KMS-11 (cell line): Measurements from ENCODE around the gene ZBED5.
"Not testable (repeated sequence)": the region's sequence is repeated elsewhere in the genome, so short reads cannot be mapped to it uniquely, and the experiment has no call there.

Experiments
- H2AFZ ChIP-seq: fragments of 200-600 bp; sonication (generic); 2 replicates; pipeline ENCODE4 v1.6.1; 2016; ENCODE audit warnings: antibody characterized with exemption, mixed run types, low read depth
- H3K27ac ChIP-seq: fragments of 200-600 bp; sonication (generic); 2 replicates; pipeline ENCODE4 v1.6.1; 2016; ENCODE audit warnings: mild to moderate bottlenecking, mixed run types
- H3K27me3 ChIP-seq: fragments of 200-600 bp; sonication (generic); 2 replicates; pipeline ENCODE4 v1.6.1; 2017; ENCODE audit warnings: mild to moderate bottlenecking, low read depth, mixed run types, moderate library complexity; ENCODE audit not compliant: insufficient read depth
- H3K36me3 ChIP-seq: fragments of 200-600 bp; sonication (generic); 2 replicates; pipeline ENCODE4 v1.6.1; 2017; ENCODE audit warnings: mild to moderate bottlenecking, mixed run types; ENCODE audit not compliant: insufficient read depth
- H3K4me1 ChIP-seq: fragments of 200-600 bp; sonication (generic); 2 replicates; pipeline ENCODE4 v1.6.1; 2016; ENCODE audit warnings: mild to moderate bottlenecking, low read depth, mixed run types; ENCODE audit not compliant: poor library complexity, severe bottlenecking
- H3K4me2 ChIP-seq: fragments of 200-600 bp; sonication (generic); 2 replicates; pipeline ENCODE4 v1.7.0; 2016; ENCODE audit warnings: mild to moderate bottlenecking, mixed run types
- H3K4me3 ChIP-seq: fragments of 200-600 bp; sonication (generic); IDR thresholded peaks from 2 replicates; pipeline ENCODE4 v1.6.1; 2017; ENCODE audit warnings: low read depth, low read length, mixed read lengths; ENCODE audit not compliant: insufficient read depth
- H3K79me2 ChIP-seq: fragments of 200-600 bp; sonication (generic); 2 replicates; pipeline ENCODE4 v1.6.1; 2016; ENCODE audit warnings: low read depth, mixed run types; ENCODE audit not compliant: insufficient read depth
- H3K9ac ChIP-seq: fragments of 200-600 bp; sonication (generic); 2 replicates; pipeline ENCODE4 v1.6.1; 2016; ENCODE audit warnings: mild to moderate bottlenecking, mixed run types
- H4K20me1 ChIP-seq: fragments of 200-600 bp; sonication (generic); 2 replicates; pipeline ENCODE4 v1.6.1; 2016; ENCODE audit warnings: mild to moderate bottlenecking, mixed run types; ENCODE audit not compliant: insufficient read depth
- TF ChIP-seq, protein P1 (sequence below): fragments of 200-600 bp; sonication (generic); conservative IDR thresholded peaks from 2 replicates; pipeline ENCODE4 v1.6.1; 2017; ENCODE audit warnings: low read depth, mild to moderate bottlenecking, antibody characterized with exemption, low read length, moderate library complexity, mixed read lengths

Gene ZBED5

DNA sequence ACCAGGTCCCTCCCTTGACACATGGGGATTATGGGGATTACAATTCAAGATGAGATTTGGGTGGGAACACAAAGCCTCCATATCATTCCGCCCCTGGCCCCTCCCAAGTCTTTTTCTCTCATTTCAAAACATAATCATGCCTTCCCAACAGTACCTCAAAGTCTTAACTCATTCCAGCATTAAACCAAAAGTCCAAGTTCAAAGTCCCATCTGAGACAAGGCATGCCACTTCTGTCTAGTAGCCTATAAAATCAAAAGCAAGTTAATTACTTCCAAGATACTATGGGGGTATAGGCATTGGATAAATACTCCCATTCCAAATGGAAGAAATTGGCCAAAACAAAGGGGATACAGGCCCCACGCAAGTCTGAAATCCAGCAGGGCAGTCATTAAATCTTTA is 29.5 kb downstream of the ZBED5 start:
- Histone ChIP-seq H3K27ac (no peak overlapping the region), H2AFZ (no peak overlapping the region), H3K4me3 (no peak overlapping the region), H3K36me3 (no peaks in the 10 kb centered on the region), H3K4me2 (no peak overlapping the region), H3K4me1 (no peaks in the 10 kb centered on the region), H4K20me1 (no peaks in the 10 kb centered on the region), H3K79me2 (no peaks in the 10 kb centered on the region), H3K27me3 (no peaks in the 10 kb centered on the region), H3K9ac (no peak overlapping the region)
- TF ChIP-seq, protein P1, sequence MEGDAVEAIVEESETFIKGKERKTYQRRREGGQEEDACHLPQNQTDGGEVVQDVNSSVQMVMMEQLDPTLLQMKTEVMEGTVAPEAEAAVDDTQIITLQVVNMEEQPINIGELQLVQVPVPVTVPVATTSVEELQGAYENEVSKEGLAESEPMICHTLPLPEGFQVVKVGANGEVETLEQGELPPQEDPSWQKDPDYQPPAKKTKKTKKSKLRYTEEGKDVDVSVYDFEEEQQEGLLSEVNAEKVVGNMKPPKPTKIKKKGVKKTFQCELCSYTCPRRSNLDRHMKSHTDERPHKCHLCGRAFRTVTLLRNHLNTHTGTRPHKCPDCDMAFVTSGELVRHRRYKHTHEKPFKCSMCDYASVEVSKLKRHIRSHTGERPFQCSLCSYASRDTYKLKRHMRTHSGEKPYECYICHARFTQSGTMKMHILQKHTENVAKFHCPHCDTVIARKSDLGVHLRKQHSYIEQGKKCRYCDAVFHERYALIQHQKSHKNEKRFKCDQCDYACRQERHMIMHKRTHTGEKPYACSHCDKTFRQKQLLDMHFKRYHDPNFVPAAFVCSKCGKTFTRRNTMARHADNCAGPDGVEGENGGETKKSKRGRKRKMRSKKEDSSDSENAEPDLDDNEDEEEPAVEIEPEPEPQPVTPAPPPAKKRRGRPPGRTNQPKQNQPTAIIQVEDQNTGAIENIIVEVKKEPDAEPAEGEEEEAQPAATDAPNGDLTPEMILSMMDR, result no peak

DNA sequence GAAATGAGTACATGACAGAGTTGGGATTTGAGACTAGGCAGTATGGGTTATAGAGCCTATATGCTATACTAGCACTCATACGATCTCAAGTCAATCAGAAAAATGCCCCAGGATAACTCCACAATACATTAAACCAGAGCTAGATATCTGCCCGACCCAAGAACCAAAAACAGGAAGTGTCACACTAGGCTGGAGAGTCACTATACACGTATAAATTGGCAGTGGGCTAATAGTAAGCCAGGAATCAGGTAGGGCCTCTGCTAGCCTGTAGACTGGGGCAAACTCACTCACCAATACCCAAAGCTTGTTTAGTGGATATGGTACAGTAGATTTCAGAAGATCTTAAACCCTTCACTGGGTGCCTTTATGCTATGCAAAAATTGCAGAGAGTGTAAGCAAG is 33.0 kb downstream of the ZBED5 start:
- Histone ChIP-seq H4K20me1 (no peaks in the 10 kb centered on the region), H3K4me2 (no peak overlapping the region), H3K36me3 (no peaks in the 10 kb centered on the region), H3K27ac (no peak overlapping the region), H3K79me2 (no peaks in the 10 kb centered on the region), H3K4me1 (no peaks in the 10 kb centered on the region), H3K9ac (no peak overlapping the region), H3K27me3 (no peaks in the 10 kb centered on the region), H3K4me3 (no peak overlapping the region), H2AFZ (no peak overlapping the region)
- TF ChIP-seq, protein P1, result no peak

DNA sequence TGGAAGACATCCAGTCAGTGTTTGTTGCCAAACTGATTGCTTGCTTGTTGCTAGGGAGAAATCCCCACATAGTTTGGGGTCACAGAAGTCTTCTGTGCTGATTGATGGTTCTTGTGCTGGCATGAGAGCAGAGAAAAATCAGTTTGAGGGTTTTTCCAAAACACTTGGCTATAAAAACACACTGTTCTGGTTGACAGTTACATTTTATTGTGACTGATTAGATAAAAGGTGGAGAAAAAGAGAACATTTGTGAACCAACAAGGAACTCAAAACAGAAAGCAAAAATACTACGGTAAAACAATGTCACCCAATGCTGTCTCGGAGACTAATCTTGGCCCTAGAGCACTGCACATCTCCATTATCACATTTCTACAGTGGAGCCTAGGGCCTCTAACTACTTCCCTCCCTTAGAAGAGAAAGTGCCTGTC is 34.7 kb downstream of the ZBED5 start:
- Histone ChIP-seq H3K4me3 (no peak overlapping the region), H3K27ac (no peak overlapping the region), H3K9ac (no peak overlapping the region), H2AFZ (no peak overlapping the region), H3K79me2 (no peaks in the 10 kb centered on the region), H3K27me3 (no peaks in the 10 kb centered on the region), H4K20me1 (no peaks in the 10 kb centered on the region), H3K36me3 (no peaks in the 10 kb centered on the region), H3K4me2 (no peak overlapping the region), H3K4me1 (no peaks in the 10 kb centered on the region)
- TF ChIP-seq, protein P1, result no peak

DNA sequence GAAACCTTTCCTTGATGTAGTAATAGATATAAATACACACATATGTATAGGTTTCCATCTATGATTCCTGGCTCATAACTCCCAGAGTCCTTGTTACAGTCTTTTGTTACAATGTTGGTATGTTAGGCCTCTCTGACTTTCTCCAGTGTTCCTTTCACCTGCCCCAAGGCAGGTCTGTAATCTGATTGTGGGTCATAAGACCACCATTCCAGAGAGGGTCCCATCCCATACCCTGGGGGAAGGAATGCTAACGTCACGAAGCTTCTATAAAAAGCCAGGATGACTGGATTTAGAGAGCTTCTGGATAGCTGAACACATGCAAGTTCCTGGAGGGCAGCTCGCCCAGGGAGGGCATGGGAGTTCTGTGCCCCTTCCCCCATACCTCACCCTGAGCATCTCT is 35.4 kb downstream of the ZBED5 start:
- H3K36me3 ChIP-seq, H2AFZ ChIP-seq, H3K27ac ChIP-seq, H4K20me1 ChIP-seq, H3K27me3 ChIP-seq, H3K79me2 ChIP-seq, H3K4me2 ChIP-seq, H3K9ac ChIP-seq, H3K4me3 ChIP-seq, H3K4me1 ChIP-seq: not testable (repeated sequence)

DNA sequence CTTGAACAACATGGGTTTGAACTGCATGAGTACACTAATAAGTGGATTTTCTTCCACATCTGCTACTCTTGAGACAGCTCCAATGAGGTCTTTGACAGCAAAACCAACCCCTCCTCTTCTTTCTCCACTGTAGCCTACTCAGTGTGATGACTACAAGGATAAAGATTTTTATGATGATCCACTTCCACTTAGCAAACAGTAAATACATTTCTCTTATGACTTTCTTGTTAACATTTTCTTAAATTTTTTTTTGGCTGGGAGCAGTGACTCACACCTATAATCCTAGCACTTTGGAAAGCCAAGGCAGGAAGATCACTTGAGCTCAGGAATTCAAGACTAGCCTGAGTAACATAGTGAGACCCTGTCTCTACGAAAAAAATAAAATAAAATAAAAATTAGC is 39.3 kb downstream of the ZBED5 start:
- H2AFZ ChIP-seq, result no peak overlapping the region
- H3K27me3 ChIP-seq, result no peaks in the 10 kb centered on the region
- no peak overlapping the region for H3K27ac ChIP-seq
- no peak overlapping the region for H3K4me2 ChIP-seq
- H3K4me3 ChIP-seq, result no peak overlapping the region
- TF ChIP-seq, protein P1, result no peak
- no peaks in the 10 kb centered on the region for H3K4me1 ChIP-seq
- H3K9ac ChIP-seq, result no peak overlapping the region
- H4K20me1 ChIP-seq, result no peaks in the 10 kb centered on the region
- no peaks in the 10 kb centered on the region for H3K79me2 ChIP-seq
- H3K36me3 ChIP-seq, result no peaks in the 10 kb centered on the region
